ENCODE data around the gene TRIO. TPM values are rescaled to one million over a fixed set of nuclear protein-coding genes. Genes with fewer than 3 reads are reported as not detected.

The TRIO gene
- total and polyA plus RNA-seq, 2 of the 8 experiments (the other 6 are each of a cell fraction or from before 2014, with no cell fraction given) = 35.1 to 69.1 TPM

DNA sequence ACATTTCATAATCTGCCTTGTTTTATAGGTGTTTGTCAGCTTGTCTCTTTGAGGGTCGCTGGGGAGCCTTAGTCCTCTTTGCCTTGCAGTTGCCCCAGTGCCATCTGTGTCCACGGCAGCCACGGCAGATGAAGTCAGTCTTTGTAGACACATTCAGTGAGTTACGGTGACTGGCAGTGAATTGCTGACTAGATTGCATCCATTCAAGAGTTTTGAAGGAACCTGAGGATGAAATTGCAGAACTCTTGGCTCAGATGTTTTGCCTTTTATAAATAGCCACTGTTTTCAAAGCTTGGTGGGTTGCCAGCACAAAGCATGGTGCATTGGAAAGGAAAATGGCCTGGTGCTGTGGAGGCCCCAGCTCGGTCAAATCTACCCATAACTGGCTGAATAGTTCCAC lies 125.6 kb downstream of the TRIO start (continued):
- TF ChIP-seq, protein P1, sequence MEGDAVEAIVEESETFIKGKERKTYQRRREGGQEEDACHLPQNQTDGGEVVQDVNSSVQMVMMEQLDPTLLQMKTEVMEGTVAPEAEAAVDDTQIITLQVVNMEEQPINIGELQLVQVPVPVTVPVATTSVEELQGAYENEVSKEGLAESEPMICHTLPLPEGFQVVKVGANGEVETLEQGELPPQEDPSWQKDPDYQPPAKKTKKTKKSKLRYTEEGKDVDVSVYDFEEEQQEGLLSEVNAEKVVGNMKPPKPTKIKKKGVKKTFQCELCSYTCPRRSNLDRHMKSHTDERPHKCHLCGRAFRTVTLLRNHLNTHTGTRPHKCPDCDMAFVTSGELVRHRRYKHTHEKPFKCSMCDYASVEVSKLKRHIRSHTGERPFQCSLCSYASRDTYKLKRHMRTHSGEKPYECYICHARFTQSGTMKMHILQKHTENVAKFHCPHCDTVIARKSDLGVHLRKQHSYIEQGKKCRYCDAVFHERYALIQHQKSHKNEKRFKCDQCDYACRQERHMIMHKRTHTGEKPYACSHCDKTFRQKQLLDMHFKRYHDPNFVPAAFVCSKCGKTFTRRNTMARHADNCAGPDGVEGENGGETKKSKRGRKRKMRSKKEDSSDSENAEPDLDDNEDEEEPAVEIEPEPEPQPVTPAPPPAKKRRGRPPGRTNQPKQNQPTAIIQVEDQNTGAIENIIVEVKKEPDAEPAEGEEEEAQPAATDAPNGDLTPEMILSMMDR (IDR thresholded peaks at IDR 0.05; ENCODE audit: control extremely low read depth in 1 of 3, insufficient read depth in 1 of 3, low read depth in 1 of 3, low read length in 3 of 3) = no peak
- no peak for TF ChIP-seq NRF1 (IDR thresholded peaks at IDR 0.05; ENCODE audit: low read depth, low read length)
